GM21360 (cell line): Measurements from ENCODE around the gene CENPH.
"Not testable (repeated sequence)": the region's sequence is repeated elsewhere in the genome, so short reads cannot be mapped to it uniquely, and the experiment has no call there.

Experiments used
- ATAC-seq: cut with Tn5 transposase; IDR thresholded peaks from one replicate; pipeline ENCODE4 v1.9.1; 2021; ENCODE audit warnings: mild to moderate bottlenecking, moderate library complexity; ENCODE audit not compliant: unreplicated experiment

Gene CENPH, protein sequence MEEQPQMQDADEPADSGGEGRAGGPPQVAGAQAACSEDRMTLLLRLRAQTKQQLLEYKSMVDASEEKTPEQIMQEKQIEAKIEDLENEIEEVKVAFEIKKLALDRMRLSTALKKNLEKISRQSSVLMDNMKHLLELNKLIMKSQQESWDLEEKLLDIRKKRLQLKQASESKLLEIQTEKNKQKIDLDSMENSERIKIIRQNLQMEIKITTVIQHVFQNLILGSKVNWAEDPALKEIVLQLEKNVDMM

DNA sequence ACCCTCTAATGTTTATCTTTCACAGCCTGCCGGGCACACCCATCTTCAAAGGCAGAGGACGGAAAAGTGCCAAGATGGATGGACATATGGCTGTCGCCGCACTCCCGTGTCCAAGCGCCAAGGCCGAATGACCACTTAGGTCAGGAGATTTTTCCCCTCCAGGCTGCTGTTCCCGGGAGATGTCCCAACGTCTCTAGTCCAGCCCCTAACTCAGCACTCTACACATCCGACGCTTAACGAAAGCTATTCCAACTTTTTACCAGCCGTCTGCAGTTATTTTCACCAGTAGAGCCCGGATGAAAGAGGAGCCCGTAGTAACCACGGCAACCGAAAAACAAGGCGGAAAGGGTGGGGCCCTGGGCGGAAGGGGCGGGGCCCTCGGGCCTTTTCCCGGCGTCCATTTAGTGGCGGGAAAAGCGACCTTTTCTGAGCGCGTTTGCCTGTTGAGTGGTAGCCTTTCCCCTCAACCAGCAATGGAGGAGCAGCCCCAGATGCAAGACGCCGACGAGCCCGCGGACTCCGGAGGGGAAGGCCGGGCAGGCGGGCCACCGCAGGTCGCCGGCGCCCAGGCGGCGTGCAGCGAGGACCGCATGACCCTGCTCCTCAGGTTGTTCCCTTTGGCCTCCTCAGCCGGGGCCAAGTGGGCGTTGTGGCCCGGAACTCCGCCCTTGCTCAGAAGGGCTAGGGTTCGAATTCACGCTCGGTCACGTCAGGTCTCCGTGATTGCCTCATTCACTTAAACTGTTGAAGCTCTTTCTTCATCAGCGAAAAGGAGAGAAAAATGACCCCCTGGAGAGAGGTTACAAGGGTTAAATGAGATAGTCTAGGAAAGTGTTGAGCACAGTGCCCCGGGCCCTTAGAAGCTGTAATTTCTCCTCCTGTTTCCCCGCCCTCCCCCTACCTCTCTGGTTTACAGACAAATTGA, at the start of gene CENPH:
TSS of gene CENPH (plus strand) at position 422 of the 925 bp plus-strand sequence. CDS start at position 474, 52 bp downstream.
- peak; percentile 84 for ATAC-seq

DNA sequence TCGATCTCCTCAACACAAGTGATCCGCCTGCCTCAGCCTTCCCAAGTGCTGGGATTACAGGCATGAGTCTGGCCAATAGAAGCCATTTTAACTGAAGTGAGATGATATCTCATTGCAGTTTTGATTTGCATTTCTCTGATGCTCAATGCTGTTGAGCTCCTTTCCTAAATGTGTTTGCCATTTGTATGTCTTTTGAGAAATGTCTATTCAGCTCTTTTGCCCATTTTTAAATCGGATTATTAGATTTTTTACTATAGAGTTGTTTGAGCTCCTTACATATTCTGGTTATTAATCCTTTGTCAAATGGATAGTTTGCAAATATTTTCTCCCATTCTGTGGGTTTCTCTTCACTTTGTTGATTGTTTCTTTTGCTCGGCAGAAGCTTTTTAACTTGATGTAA, 49.1 kb upstream of the CENPH start:
- not testable (repeated sequence) for ATAC-seq

DNA sequence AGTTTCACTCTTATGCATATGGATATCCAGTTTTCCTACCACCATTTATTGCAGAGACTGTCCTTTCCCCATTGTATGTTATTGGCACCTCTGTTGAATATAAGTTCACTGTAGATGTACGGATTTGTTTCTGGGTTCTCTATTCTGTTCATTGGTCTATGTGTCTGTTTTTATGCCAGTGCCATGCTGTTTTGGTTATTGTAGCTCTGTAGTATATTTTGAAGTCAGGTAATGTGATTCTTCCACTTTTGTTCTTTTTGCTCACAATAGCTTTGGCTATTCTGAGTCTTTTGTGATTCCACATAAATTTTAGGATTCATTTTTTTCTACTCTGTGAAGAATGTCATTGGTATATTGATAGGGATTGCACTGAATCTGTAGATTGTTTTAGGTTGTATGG, 48.6 kb upstream of the CENPH start:
- no peak for ATAC-seq

DNA sequence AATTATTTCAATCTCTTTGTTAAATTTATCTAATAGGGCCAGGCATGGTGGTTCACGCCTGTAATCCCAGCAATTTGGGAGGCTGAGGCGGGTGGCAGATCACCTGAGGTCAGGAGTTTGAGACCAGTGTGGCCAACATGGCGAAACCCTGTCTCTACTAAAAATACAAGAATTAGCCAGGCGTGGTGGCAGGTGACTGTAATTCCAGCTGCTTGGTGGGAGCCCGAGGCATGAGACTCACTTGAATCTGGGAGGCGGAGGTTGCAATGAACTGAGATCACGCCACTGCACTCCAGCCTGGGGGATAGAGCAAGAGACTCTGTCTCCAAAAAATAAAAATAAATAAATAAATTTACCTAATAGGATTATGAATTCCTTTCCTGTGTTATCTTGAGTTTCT, 40.8 kb upstream of the CENPH start:
- not testable (repeated sequence) for ATAC-seq

DNA sequence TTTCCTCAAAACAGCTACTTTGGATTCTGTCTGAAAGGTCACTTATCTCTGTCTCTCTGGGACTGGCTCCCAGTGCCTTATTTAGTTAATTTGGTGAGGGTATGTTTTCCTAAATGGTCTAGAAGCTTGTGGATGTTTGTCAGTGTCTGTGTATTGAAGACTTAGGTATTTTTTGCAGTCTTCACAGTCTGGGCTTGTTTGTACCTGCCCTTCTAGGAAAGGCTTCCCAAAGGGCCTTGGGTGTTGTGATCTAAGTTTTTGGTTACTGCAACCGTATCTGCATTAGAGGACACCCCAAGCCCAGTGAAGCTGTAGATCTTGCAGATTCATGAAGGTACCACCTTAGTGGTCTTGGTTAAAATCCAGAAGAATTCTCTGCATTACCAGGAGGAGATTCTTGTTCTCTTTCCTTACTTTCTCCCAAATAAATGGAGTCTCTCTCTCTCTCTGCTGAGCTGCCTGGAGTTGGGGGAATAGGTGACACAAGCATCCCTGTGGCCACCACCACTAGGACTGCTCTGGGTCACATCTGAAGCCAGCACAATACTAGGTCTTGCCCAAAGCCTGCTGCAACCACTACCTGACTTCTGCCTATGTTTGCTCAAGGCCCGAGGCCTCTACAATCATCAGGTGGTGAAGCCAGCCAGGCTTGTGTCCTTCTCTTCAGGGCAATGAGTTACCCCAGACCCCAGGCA, 40.3 kb upstream of the CENPH start:
- no peak for ATAC-seq

DNA sequence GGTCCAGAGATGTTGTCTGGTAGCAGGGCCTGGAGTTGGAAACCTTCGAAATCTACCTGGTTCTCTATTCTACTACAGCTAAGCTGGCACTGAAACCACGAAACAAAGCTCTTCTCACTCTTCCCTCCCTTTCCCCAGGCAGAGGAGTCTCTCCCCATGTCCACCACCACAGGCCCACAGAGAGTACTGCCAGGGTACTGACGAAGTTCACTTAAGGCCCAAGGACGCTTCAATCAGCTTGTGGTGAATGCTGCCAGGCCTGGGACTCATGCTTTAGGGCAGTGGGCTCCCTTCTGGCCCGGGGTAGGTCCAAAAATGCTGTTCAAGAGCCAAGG, 39.7 kb upstream of the CENPH start:
- no peak for ATAC-seq

DNA sequence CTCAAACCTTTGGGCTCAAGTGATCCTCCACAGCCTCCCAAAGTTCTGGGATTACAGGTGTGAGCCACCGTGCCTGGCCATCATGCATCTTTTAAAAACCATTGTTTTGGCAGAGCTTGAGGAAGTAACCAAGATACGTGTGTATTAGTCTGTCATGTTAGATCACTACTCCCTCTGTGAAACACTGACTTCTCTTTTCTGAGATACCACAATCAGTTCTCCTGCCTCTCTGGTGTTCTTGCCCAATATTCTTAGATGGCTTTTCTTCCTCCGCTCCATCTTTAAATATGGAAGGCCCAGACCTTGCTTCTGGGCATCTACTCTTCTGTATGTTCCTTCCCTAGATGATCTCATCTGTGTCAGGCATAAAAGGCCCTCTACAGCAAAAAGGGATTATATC, 36.7 kb upstream of the CENPH start:
- no peak for ATAC-seq

DNA sequence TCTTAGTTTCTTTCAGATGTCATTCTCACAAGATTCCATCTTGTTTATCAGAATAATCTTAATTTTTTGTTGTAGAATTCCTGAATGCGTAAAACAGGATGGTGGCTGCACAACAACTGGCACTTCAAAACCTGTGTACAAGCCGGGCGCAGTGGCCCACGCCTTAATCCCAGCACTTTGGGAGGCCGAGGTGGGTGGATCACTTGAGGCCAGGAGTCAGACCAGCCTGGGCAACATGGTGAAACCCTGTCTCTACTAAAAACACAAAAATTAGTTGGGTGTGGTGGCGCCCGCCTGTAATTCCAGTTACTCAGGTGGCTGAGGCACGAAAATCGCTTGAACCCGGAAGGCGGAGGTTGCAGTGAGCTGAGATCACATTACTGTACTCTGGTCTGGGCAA, 32.9 kb upstream of the CENPH start:
- no peak for ATAC-seq

DNA sequence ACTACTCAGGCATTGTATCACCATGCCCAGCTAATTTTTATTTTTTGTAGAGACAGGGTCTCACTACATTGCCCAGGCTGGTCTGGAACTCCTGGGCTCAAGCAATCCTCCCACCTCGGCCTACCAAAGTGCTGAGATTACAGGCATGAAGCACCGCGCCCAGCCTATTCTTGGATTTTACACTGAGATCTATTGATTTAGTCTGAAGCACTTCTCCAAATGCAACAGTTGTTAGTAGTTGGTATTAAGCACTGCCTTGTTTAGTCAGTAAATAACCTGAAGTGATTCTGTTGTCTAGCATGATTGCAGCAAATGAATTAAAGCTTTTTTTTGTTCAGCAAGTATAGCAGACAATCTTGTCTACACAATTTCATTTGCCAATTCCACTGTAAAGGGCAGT, 31.3 kb upstream of the CENPH start:
- ATAC-seq, result no peak

DNA sequence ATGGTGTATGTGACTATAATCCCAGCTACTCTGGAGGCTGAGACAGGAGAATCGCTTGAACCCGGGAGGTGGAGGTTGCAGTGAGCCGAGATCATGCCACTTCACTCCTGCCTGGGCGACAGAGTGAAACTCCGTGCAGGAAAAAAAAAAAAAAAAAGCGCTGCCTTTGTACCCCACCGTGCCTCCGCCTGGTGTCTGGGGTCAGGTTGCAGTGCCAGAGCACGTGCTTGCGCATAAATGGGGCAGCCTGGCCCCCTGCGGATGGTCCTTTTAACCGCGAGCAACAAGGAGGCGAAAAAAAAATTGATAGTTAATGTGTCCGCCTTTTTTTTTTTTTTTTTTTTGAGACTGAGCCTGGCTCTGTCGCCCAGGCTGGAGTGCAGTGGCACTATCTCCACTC, 28.7 kb upstream of the CENPH start:
- ATAC-seq, result no peak

DNA sequence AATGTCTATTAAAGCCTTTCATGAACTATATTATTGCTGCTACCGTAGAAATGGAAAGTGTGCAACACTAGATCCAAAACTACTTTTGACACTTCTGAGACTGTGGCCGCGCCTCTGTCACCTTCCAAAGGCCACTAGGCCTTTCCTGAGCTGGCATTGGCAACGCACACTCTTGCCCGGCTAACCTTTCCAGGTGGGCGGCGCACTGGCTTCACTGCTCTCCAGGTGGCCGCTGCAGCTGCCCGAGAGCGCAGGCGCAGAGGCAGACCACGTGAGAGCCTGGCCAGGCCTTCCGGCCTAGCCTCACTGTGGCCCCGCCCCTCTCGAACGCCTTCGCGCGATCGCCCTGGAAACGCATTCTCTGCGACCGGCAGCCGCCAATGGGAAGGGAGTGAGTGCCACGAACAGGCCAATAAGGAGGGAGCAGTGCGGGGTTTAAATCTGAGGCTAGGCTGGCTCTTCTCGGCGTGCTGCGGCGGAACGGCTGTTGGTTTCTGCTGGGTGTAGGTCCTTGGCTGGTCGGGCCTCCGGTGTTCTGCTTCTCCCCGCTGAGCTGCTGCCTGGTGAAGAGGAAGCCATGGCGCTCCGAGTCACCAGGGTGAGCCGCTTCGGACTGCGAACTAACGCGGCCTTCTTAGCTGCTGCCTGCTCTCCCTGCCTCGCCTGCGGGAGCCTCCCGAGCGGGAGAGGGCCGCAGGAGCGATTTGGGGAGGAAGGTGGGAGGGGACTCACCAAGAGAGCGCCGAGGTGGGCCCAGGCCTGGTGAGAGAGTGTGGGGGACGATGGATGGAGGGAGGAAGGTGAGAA, 22.5 kb upstream of the CENPH start, which contains the start of gene CCNB1:
TSS of gene CCNB1 (plus strand) at position 465 of the 807 bp plus-strand sequence. CDS start at position 578, 113 bp downstream.
- ATAC-seq, result peak; percentile 98

DNA sequence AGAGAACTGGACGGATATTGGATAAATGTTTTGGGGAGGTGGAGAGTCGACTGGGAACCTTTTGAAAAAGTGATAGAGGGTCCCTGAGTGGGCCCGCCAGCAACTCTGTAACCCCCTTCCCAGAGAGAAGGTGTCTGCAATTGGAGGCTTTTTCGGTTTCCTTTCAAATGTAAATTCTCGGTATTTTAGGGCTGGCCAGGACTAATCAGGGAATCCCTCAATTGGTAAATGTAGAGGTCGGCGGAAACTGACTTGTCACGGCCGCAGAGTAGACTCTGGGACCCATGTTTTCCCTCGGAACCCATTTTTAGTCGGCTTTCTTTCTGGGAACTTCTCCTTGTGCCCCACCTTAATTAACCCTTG, 21.9 kb upstream of the CENPH start:
- ATAC-seq, result no peak

DNA sequence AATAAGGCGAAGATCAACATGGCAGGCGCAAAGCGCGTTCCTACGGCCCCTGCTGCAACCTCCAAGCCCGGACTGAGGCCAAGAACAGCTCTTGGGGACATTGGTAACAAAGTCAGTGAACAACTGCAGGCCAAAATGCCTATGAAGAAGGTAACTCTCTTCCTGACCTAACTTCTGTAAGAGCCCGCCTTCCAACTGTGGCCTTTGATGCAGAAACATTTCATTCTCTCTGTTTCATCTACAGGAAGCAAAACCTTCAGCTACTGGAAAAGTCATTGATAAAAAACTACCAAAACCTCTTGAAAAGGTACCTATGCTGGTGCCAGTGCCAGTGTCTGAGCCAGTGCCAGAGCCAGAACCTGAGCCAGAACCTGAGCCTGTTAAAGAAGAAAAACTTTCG, 21.5 kb upstream of the CENPH start:
- ATAC-seq, result no peak

DNA sequence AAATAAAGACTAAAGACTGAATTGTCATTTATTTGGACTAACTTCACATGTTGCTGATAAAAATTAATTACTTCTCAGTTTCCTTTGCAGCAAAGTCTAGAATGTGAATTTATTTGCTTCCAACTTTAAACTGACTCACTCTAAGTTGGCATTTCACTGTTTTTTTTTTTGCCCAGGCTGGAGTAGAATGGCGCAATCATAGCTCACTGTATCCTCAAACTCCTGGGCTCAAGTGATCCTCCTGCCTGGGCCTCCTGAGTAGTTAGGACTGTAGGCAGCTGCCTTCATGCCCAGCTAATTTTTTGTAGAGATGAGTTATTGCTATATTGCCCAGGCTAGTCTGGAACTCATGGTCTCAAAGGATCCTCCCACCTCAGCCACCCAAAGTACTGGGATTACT, 18.9 kb upstream of the CENPH start:
- no peak for ATAC-seq

DNA sequence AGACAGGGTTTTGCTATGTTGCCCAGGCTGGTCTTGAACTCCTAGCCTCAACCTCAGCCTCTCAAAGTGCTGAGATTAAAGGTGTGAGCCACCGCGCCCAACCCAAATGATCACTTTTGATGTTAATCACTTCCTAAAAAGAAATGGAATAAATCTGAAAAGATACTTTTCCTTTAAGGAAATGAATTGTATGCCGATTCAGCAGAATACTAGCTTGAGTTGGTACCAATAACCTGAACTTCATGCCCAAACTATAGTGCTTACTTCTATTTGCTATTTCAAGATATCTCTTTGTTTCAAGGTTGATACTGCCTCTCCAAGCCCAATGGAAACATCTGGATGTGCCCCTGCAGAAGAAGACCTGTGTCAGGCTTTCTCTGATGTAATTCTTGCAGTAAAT, 18.4 kb upstream of the CENPH start:
- no peak for ATAC-seq

DNA sequence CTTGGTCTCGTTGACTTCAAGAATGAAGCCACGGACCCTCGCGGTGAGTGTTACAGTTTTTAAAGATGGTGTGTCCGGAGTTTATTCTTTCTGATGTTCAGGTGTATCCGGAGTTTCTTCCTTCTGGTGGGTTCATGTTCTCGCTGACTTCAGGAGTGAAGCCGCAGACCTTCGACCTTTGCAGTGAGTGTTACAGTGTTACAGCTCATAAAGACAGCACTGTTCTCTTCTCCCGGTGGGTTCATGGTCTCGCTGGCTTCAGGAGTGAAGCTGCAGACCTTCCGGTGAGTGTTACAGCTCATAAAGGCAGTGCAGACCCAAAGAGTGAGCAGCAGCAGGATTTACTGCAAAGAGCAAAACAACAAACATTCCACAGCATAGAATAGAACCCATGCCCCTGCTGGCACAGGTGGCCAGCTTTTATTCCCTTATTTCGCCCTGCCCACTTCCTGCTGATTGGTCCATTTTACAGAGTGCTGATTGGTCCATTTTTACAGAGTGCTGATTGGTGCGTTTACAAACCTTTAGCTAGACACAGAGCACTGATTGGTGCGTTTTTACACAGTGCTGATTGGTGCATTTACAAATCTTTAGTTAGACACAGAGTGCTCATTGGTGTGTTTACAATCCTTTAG, 7.6 kb upstream of the CENPH start:
- ATAC-seq, result not testable (repeated sequence)

DNA sequence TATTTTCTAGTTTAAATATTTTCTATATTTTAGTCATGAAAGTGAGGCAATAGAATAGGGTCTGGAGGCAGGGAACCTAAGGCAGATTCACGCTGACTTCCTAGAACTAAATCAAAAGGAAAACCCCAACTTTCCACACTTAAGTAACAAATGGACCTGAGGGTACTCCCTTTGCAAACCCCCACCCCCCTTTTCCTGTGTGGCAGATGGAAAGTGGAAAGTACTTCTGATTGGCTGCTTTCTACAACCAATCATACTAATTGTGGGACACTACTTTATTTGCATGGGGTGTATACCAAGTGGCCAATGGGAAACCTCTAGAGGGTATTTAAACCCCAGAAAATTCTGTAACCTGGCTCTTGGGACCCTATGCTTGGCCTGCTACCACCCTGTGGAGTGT, 4.8 kb upstream of the CENPH start:
- ATAC-seq, result no peak

DNA sequence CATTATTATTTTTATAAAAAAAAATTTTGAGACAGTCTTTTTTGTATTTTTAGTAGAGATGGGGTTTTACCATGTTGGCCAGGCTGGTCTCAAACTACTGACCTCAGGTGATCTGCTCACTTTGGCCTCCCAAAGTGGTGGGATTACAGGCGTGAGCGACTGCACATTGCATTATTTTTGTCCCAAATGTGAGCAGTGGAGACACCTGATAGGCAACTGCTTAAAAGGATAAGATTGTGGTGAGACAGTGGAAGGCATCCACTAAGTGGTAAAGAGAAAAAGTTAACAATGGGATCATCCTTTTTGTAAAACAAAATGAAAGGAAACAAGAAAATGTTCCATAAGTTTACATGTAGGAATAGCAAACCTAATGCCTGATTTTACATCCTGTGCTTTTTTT, 2.0 kb upstream of the CENPH start:
- ATAC-seq, result no peak

DNA sequence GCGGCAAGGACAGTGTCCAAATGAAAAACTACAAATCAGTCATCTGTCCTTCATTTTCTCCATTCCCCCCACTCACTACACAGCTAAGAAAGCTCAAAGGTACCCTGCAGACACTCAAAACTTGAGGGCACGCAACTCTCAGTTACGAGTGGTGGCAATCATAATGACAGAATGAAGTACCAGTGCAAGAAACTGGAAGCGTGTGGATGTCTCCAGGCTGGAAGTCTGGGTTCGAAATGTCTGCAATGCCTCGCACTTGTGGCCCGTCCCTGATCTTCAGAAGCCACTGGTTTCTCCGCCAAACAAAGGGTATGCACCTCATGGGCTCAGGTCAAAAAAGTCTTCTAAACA, 597 bp upstream of the CENPH start:
- no peak for ATAC-seq

DNA sequence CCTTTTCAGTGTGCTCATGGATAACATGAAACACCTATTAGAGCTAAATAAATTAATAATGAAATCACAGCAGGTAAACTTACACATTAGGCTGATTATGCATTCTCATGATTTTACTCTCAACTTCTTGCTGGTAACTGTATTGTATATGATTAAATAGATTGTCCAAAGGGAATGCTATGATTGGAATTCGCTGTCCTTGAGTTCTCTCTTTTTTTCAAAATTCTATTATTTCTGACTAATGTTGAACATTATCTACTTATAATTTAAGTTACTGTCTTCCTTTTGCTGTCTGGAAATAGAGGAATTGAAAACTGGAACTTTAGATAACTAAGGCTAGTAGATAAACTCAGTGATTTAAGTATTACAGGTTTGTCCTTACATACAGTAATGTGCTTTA, 13.1 kb downstream of the CENPH start:
- ATAC-seq, result no peak
